ENCODE data around the gene CD99L2.

Gene CD99L2

GRCh38 chrX:150854856-150855255, 43.6 kb downstream of the CD99L2 start:
- TF ChIP-seq SIN3A (IDR thresholded peaks at IDR 0.05; ENCODE audit: borderline replicate concordance, insufficient read depth, low read length) (no peak), REST (IDR thresholded peaks at IDR 0.05; ENCODE audit: insufficient read depth in 1 of 2, low read depth in 2 of 2, low read length in 2 of 2) (no peak), TAF1 (IDR thresholded peaks at IDR 0.05; ENCODE audit: borderline replicate concordance, insufficient read depth, low read length) (no peak), FOXP2 (optimal IDR thresholded peaks at IDR 0.05; ENCODE audit: borderline replicate concordance, extremely low read depth, extremely low read length, insufficient read depth) (no peak), POLR2AphosphoS5 (IDR thresholded peaks at IDR 0.05; ENCODE audit: low read depth, low read length) (no peak)

- TF ChIP-seq SIN3A (IDR thresholded peaks at IDR 0.05; ENCODE audit: borderline replicate concordance, insufficient read depth, low read length) (no peak), TAF1 (IDR thresholded peaks at IDR 0.05; ENCODE audit: borderline replicate concordance, insufficient read depth, low read length) (no peak), FOXP2 (optimal IDR thresholded peaks at IDR 0.05; ENCODE audit: borderline replicate concordance, extremely low read depth, extremely low read length, insufficient read depth) (no peak), POLR2AphosphoS5 (IDR thresholded peaks at IDR 0.05; ENCODE audit: low read depth, low read length) (no peak), REST (IDR thresholded peaks at IDR 0.05; ENCODE audit: insufficient read depth in 1 of 2, low read depth in 2 of 2, low read length in 2 of 2) (no peak)
These were observed 48.3 kb downstream of the CD99L2 start for GRCh38 chrX:150849996-150850720.

GRCh38 chrX:150849486-150849885, 49.0 kb downstream of the CD99L2 start:
- TF ChIP-seq SIN3A (IDR thresholded peaks at IDR 0.05; ENCODE audit: borderline replicate concordance, insufficient read depth, low read length) (no peak), REST (IDR thresholded peaks at IDR 0.05; ENCODE audit: insufficient read depth in 1 of 2, low read depth in 2 of 2, low read length in 2 of 2) (no peak), TAF1 (IDR thresholded peaks at IDR 0.05; ENCODE audit: borderline replicate concordance, insufficient read depth, low read length) (no peak), POLR2AphosphoS5 (IDR thresholded peaks at IDR 0.05; ENCODE audit: low read depth, low read length) (no peak), FOXP2 (optimal IDR thresholded peaks at IDR 0.05; ENCODE audit: borderline replicate concordance, extremely low read depth, extremely low read length, insufficient read depth) (no peak)

GRCh38 chrX:150848914-150849365, 49.5 kb downstream of the CD99L2 start:
- TF ChIP-seq POLR2AphosphoS5 (IDR thresholded peaks at IDR 0.05; ENCODE audit: low read depth, low read length) (no peak), REST (IDR thresholded peaks at IDR 0.05; ENCODE audit: insufficient read depth in 1 of 2, low read depth in 2 of 2, low read length in 2 of 2) (no peak), SIN3A (IDR thresholded peaks at IDR 0.05; ENCODE audit: borderline replicate concordance, insufficient read depth, low read length) (no peak), FOXP2 (optimal IDR thresholded peaks at IDR 0.05; ENCODE audit: borderline replicate concordance, extremely low read depth, extremely low read length, insufficient read depth) (no peak), TAF1 (IDR thresholded peaks at IDR 0.05; ENCODE audit: borderline replicate concordance, insufficient read depth, low read length) (no peak)
